Endothelial cell of umbilical vein (primary cell): Measurements from ENCODE around the gene RCVRN. TPM values are rescaled to one million over a fixed set of nuclear protein-coding genes. Genes with fewer than 3 reads are reported as not detected.

Experiments
- BruUV-seq: library from RNA; stranded (reverse); fragments of 400-500 nt; replicated peaks from 2 replicates; lab custom pipeline; 2021; lab: Mats Ljungman, UMichigan
- CTCF ChIA-PET: fragments of 300-600, 350-600 bp; sonication (Branson Sonifier 250); formaldehyde crosslinking; loops from one replicate; lab custom pipeline; 2021; ENCODE audit warnings: antibody characterized with exemption, inconsistent platforms; lab: Charles Lee
- POLR2A ChIA-PET: fragments of 300-600, 350-600 bp; sonication (Branson Sonifier 250); formaldehyde crosslinking; loops from one replicate; lab custom pipeline; 2021; ENCODE audit warnings: antibody characterized with exemption, inconsistent platforms; lab: Charles Lee
- DNase-seq: peaks from one replicate; pipeline ENCODE4 v3.0.0-alpha.2; 2011; ENCODE audit warnings: low read depth, low spot score
- FAIRE-seq: peaks from 2 replicates; lab custom pipeline; 2011; peaks lifted over from hg19 to GRCh38; lab: Jason Lieb, UNC
- H2AFZ ChIP-seq: 2 replicates; pipeline ENCODE4 v1.6.0; 2012; ENCODE audit warnings: low read depth, low read length, control low read depth, inconsistent platforms
- H3K27ac ChIP-seq: 2 replicates; pipeline ENCODE4 v1.5.1; 2011; ENCODE audit warnings: low read depth, mild to moderate bottlenecking, control low read depth, low read length, moderate library complexity; ENCODE audit not compliant: insufficient read depth
- H3K27me3 ChIP-seq, 2 experiments: 2 replicates each; pipeline versions ENCODE4 v1.6.0 to v1.6.1; 2011; ENCODE audit warnings: low read length in 2 of 2, mixed read lengths in 1 of 2; ENCODE audit not compliant: control insufficient read depth in 2 of 2, insufficient read depth in 2 of 2
- H3K36me3 ChIP-seq, 2 experiments: 2 replicates in 1 of 2; 3 replicates in 1 of 2; pipeline ENCODE4 v1.5.1; 2011; ENCODE audit warnings: low read length in 2 of 2, mild to moderate bottlenecking in 1 of 2, moderate library complexity in 1 of 2; ENCODE audit not compliant: control insufficient read depth in 2 of 2, insufficient read depth in 2 of 2; ENCODE audit errors: extremely low read depth in 1 of 2
- H3K4me1 ChIP-seq: 3 replicates; pipeline ENCODE4 v1.5.1; 2011; ENCODE audit warnings: mild to moderate bottlenecking, low read length; ENCODE audit not compliant: control insufficient read depth, insufficient read depth; ENCODE audit errors: extremely low read depth
- H3K4me2 ChIP-seq: 2 replicates; pipeline ENCODE4 v1.6.1; 2011; ENCODE audit warnings: low read length, control low read depth, mixed read lengths; ENCODE audit not compliant: insufficient read depth
- H3K4me3 ChIP-seq, 3 experiments: fragments of 200-600 bp in 1 of 3; sonication (generic), shearing (Covaris generic) in 1 of 3; replicated peaks in 1 of 3; 2 replicates each; pipeline ENCODE4 v1.5.1; 2011 to 2016; ENCODE audit warnings: control low read depth in 3 of 3, low read length in 3 of 3, mild to moderate bottlenecking in 2 of 3, inconsistent platforms in 1 of 3, low read depth in 1 of 3, moderate library complexity in 1 of 3; ENCODE audit not compliant: insufficient read depth in 1 of 3
- H3K79me2 ChIP-seq: 2 replicates; pipeline ENCODE4 v1.6.0; 2012; ENCODE audit warnings: low read length, inconsistent platforms; ENCODE audit not compliant: control insufficient read depth, insufficient read depth
- H3K9ac ChIP-seq: replicated peaks from 2 replicates; pipeline ENCODE3; 2011; ENCODE audit warnings: low read length, control low read depth; ENCODE audit not compliant: insufficient read depth; ENCODE audit errors: extremely low read depth
- H3K9me1 ChIP-seq: replicated peaks from 3 replicates; pipeline ENCODE4 v1.6.0; 2011; ENCODE audit warnings: mild to moderate bottlenecking, low read length; ENCODE audit not compliant: control insufficient read depth, insufficient read depth; ENCODE audit errors: extremely low read depth
- H3K9me3 ChIP-seq: replicated peaks from 2 replicates; pipeline ENCODE4 v1.5.1; 2012; ENCODE audit warnings: low read length, inconsistent platforms; ENCODE audit not compliant: control insufficient read depth, insufficient read depth
- H4K20me1 ChIP-seq: replicated peaks from 2 replicates; pipeline ENCODE3; 2011; ENCODE audit warnings: mild to moderate bottlenecking, low read length; ENCODE audit not compliant: control insufficient read depth, insufficient read depth; ENCODE audit errors: extremely low read depth
- CTCF ChIP-seq, 2 donors: IDR thresholded peaks; 1 replicate in 1 of 2; 2 replicates in 1 of 2; pipeline ENCODE4 v1.5.1; 2011; ENCODE audit warnings: low read length in 2 of 2, mild to moderate bottlenecking in 2 of 2, moderate library complexity in 2 of 2, control low read depth in 1 of 2, inconsistent platforms in 1 of 2, low read depth in 1 of 2; ENCODE audit not compliant: insufficient read depth in 1 of 2; ENCODE audit errors: extremely low read depth in 1 of 2
- EZH2 ChIP-seq: IDR thresholded peaks from 2 replicates; pipeline ENCODE4 v1.6.1; 2012; ENCODE audit warnings: borderline replicate concordance, low read depth, mild to moderate bottlenecking, moderate library complexity, low read length, inconsistent platforms; ENCODE audit not compliant: severe bottlenecking
- FOS ChIP-seq: IDR thresholded peaks from 2 replicates; pipeline ENCODE4 v1.6.1; 2011; ENCODE audit warnings: mild to moderate bottlenecking, low read length, moderate library complexity, borderline replicate concordance; ENCODE audit not compliant: insufficient read depth
- GATA2 ChIP-seq: IDR thresholded peaks from 2 replicates; pipeline ENCODE4 v1.7.0; 2011; ENCODE audit warnings: low read depth, mild to moderate bottlenecking, moderate library complexity, mixed read lengths, low read length; ENCODE audit not compliant: insufficient read length, insufficient read depth
- JUN ChIP-seq: IDR thresholded peaks from 2 replicates; pipeline ENCODE4 v1.6.1; 2011; ENCODE audit warnings: borderline replicate concordance, low read depth; ENCODE audit not compliant: insufficient read length, insufficient read depth
- MAX ChIP-seq: IDR thresholded peaks from 2 replicates; pipeline ENCODE4 v1.6.1; 2011; ENCODE audit not compliant: insufficient read depth, insufficient read length
- MYC ChIP-seq: IDR thresholded peaks from one replicate; pipeline ENCODE4 v1.6.1; 2011; ENCODE audit warnings: mild to moderate bottlenecking, low read depth, low read length
- POLR2A ChIP-seq: IDR thresholded peaks from 2 replicates; pipeline ENCODE4 v1.6.1; 2012; ENCODE audit warnings: low read depth, mild to moderate bottlenecking, control low read depth, low read length
- POLR2AphosphoS5 ChIP-seq: IDR thresholded peaks from 2 replicates; pipeline ENCODE4 v1.6.1; 2012; ENCODE audit warnings: low read depth, mild to moderate bottlenecking, control low read depth, low read length, moderate library complexity; ENCODE audit not compliant: insufficient read depth
- dilution Hi-C: fragments of 300-500 bp; cut with MboI; formaldehyde crosslinking; loops from one replicate; pipeline ENCODE4 v1.15.0; 2019; ENCODE audit warnings: low sequenced_read_pairs; ENCODE audit not compliant: extremely low pct_ligation_motif_present
- intact Hi-C: fragments of 100-400 bp; cut with micrococcal nuclease; formaldehyde crosslinking; loops from one replicate; pipeline ENCODE4 v1.10.0; 2022
- polyA plus RNA-seq, 4 experiments: library from polyadenylated mRNA; depleted of rRNA in 3 of 4; stranded (reverse) in 3 of 4; unstranded in 1 of 4; fragments of >200 nt; gene quantifications; 2 replicates each; pipeline versions ENCODE4 v1.2.1 to v1.2.3, GENCODE V29; 2011 to 2012; ENCODE audit warnings: missing spikeins in 1 of 4
- total RNA-seq: library from RNA; stranded (reverse); gene quantifications from 2 replicates; pipeline ENCODE4 v1.2.3, GENCODE V29; 2021

Gene RCVRN
- total and polyA plus RNA-seq, 2 donors (not counting 3 experiments of a cell fraction or from before 2014, with no cell fraction given): not detected

- TF ChIP-seq FOS (no peak), POLR2A (no peak), MYC (no peak), CTCF (IDR thresholded peaks at IDR 0.05; ENCODE audit: extremely low read depth in 1 of 2, insufficient read depth in 1 of 2, low read depth in 1 of 2, low read length in 2 of 2) (no peak), JUN (no peak), EZH2 (no peak), MAX (no peak), GATA2 (no peak), POLR2AphosphoS5 (no peak)
- DNase-seq: no peak
- ChIA-PET CTCF (no interaction called here), POLR2A (no interaction called here)
- H3K4me2 ChIP-seq: no peak overlapping the region
- H3K36me3 ChIP-seq: no peaks in the 10 kb centered on the region
- no peaks in the 10 kb centered on the region for H3K4me1 ChIP-seq
- dilution Hi-C loops (no loop called here), intact Hi-C loops (no loop called here)
- no TSS peak for BruUV-seq
- no peak overlapping the region for H3K4me3 ChIP-seq
- no peaks in the 10 kb centered on the region for H3K27me3 ChIP-seq
- FAIRE-seq: no peak
- H3K27ac ChIP-seq: no peak overlapping the region
- no peak overlapping the region for H2AFZ ChIP-seq
- H4K20me1 ChIP-seq: no peaks in the 10 kb centered on the region
- no peaks in the 10 kb centered on the region for H3K9me1 ChIP-seq
- H3K9ac ChIP-seq: no peak overlapping the region
- no peaks in the 10 kb centered on the region for H3K79me2 ChIP-seq
- peaks cover 8% of the 10 kb centered on the region for H3K9me3 ChIP-seq
Observed at GRCh38 chr17:9883451-9883850, 21.6 kb downstream of the RCVRN start.
